HEK293T (cell line): Measurements from ENCODE around the gene SYNM.

Source experiments
- CTCF ChIA-PET: fragments of 350-600 bp; formaldehyde crosslinking; extraction: SDS; loops from one replicate; lab custom pipeline; 2021; ENCODE audit warnings: antibody characterized with exemption, inconsistent platforms; lab: Yijun Ruan, JAX
- POLR2A ChIA-PET: fragments of 350-600 bp; formaldehyde crosslinking; extraction: SDS; loops from one replicate; lab custom pipeline; 2020; ENCODE audit warnings: antibody characterized with exemption, inconsistent platforms; lab: Yijun Ruan, JAX
- DNase-seq: peaks from one replicate; pipeline ENCODE4 v3.0.0; 2012; ENCODE audit warnings: mixed read lengths; ENCODE audit errors: extremely low spot score
- ARNT ChIP-seq: fragments of 450-650 bp; IDR thresholded peaks from 2 replicates; pipeline ENCODE4 v1.6.1; 2017; ENCODE audit warnings: mild to moderate bottlenecking
- BHLHE40 ChIP-seq: fragments of 450-650 bp; IDR thresholded peaks from 2 replicates; pipeline ENCODE4 v1.6.1; 2016; ENCODE audit warnings: mild to moderate bottlenecking, moderate library complexity, borderline replicate concordance
- CTBP1 ChIP-seq: fragments of 450-650 bp; IDR thresholded peaks from 2 replicates; pipeline ENCODE4 v1.6.1; 2016; ENCODE audit warnings: borderline replicate concordance
- ELF4 ChIP-seq: fragments of 450-650 bp; IDR thresholded peaks from 2 replicates; pipeline ENCODE4 v1.6.1; 2017; ENCODE audit warnings: antibody characterized with exemption
- FOXA1 ChIP-seq: fragments of 450-650 bp; IDR thresholded peaks from 2 replicates; pipeline ENCODE4 v1.6.1; 2016; ENCODE audit warnings: mild to moderate bottlenecking
- FOXK2 ChIP-seq: fragments of 450-650 bp; IDR thresholded peaks from 2 replicates; pipeline ENCODE4 v1.6.1; 2016; ENCODE audit warnings: mild to moderate bottlenecking
- FOXM1 ChIP-seq: fragments of 450-650 bp; IDR thresholded peaks from 2 replicates; pipeline ENCODE4 v1.6.1; 2017; ENCODE audit warnings: mild to moderate bottlenecking, borderline replicate concordance
- HDGF ChIP-seq: fragments of 450-650 bp; IDR thresholded peaks from 2 replicates; pipeline ENCODE4 v1.6.1; 2017; ENCODE audit warnings: antibody characterized with exemption, borderline replicate concordance
- L3MBTL2 ChIP-seq: fragments of 450-650 bp; conservative IDR thresholded peaks from 2 replicates; pipeline ENCODE4 v1.6.1; 2016; ENCODE audit warnings: mild to moderate bottlenecking
- LEF1 ChIP-seq: fragments of 450-650 bp; IDR thresholded peaks from 2 replicates; pipeline ENCODE4 v1.6.1; 2017; ENCODE audit warnings: mild to moderate bottlenecking, borderline replicate concordance
- NFRKB ChIP-seq: fragments of 450-650 bp; IDR thresholded peaks from 2 replicates; pipeline ENCODE4 v1.6.1; 2016; ENCODE audit warnings: mild to moderate bottlenecking, moderate library complexity
- SP1 ChIP-seq: fragments of 450-650 bp; IDR thresholded peaks from 2 replicates; pipeline ENCODE4 v1.6.1; 2017
- SUZ12 ChIP-seq: fragments of 450-650 bp; IDR thresholded peaks from 2 replicates; pipeline ENCODE4 v1.6.1; 2016; ENCODE audit warnings: mild to moderate bottlenecking
- TARDBP ChIP-seq: fragments of 450-650 bp; IDR thresholded peaks from 2 replicates; pipeline ENCODE4 v1.6.1; 2016
- ZNF384 ChIP-seq: fragments of 450-650 bp; IDR thresholded peaks from 2 replicates; pipeline ENCODE4 v1.6.1; 2016
- TF ChIP-seq, protein P1 (sequence below): fragments of 450-650 bp; IDR thresholded peaks from 2 replicates; pipeline ENCODE4 v1.6.1; 2016

SYNM gene

DNA sequence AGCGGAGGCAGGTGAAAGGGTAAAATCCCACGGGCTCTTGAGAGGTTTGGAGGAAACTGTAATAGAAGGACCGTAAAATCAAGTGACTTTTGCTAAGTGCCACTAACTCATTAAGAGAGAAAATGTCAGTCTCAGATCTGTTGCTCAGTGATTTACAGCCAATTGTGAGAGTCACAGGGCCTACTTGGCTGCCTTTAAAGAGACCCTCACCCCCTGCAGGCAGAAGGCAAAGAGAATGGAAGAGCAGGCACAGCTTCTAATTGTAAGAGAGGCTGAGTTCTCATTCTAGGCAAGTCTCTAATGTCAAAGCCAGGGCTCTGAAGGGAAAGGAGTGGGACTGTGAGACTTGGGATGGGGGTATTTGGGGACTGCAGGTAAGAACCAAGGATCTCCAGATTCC lies 9.3 kb upstream of the SYNM start:
- ChIA-PET POLR2A (no interaction called here), CTCF (no interaction called here)
- no peak for TF ChIP-seq ELF4
- TF ChIP-seq, protein P1, sequence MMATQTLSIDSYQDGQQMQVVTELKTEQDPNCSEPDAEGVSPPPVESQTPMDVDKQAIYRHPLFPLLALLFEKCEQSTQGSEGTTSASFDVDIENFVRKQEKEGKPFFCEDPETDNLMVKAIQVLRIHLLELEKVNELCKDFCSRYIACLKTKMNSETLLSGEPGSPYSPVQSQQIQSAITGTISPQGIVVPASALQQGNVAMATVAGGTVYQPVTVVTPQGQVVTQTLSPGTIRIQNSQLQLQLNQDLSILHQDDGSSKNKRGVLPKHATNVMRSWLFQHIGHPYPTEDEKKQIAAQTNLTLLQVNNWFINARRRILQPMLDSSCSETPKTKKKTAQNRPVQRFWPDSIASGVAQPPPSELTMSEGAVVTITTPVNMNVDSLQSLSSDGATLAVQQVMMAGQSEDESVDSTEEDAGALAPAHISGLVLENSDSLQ: peak; percentile 67; the same call in 1 of the 2 replicates
- DNase-seq: no peak

DNA sequence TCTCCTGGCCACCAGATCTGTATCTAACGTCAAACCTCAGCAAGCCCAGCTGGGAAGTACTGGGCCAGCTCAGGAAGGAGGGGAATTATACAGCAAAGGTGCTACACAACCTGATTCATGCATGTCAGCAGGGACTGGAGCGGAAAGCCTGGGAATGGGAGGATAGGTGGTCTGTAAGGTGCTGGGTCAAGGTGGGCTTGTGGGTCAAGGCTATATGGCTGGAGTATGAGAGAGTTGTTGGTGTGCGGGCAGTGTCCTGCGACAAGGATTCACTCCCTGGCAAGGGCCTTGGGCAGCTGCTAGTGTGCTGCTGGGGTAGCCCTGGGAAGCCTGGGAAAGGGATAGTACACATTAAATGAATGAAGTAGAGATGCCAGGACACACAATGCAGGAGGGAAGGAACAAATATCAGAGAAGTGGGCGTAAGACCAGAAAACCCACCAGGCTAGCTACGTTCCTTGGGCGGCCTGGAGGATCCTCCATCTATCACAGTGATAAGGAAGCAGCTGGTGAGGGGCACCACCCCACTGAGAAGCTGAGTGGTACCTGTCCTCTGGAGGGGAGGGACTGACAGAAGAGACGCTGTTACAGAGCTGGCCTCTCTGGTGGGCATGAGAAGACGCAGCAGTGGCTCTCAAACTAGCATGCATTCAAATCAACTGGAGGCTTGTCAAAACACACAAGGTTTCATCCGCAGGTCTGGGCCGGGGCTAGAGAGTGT lies 8.5 kb upstream of the SYNM start:
- CTCF ChIA-PET: interaction anchor here (0.6 kb wide), 1 partner anchor 584 kb away, joined by 3 read pairs; no protein-coding TSS in a partner anchor
- DNase-seq: no peak
- TF ChIP-seq, protein P1: no peak
- TF ChIP-seq SP1 (no peak), LEF1 (no peak), FOXK2 (no peak), FOXM1 (no peak), L3MBTL2 (no peak)
- POLR2A ChIA-PET: no interaction called here

DNA sequence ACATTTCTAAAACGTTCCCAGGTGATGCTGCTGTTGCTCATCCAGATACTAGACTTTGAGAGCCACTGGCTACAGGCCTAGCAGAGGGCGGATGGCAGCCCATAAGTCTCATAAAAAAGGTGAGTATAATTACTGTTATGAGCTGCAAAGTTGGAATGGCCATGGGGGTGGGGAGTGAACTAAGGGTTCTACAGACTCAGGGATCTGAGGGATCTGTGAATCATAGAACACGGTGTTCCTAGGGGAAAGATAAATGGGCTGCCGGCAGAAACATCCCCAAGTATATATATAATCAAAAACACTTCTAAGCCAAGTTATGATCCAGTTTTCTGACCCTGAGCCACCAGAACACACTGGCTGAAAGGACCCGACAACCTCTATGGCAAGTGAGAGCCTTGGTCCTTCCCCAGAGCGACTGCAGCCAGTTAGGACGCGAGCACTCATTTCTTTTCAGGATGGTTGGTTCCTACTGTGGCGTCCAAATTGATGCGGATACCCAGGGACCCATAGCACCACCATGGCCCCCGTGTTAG lies 7.9 kb upstream of the SYNM start:
- no peak for TF ChIP-seq CTBP1
- no peak for TF ChIP-seq ELF4
- no peak for TF ChIP-seq FOXA1
- no peak for TF ChIP-seq HDGF
- no peak for TF ChIP-seq ZNF384
- no peak for TF ChIP-seq SUZ12
- TF ChIP-seq BHLHE40: no peak
- TF ChIP-seq ARNT: no peak
- POLR2A ChIA-PET: no interaction called here
- CTCF ChIA-PET: interaction anchor here (0.6 kb wide), 1 partner anchor 583 kb away, joined by 3 read pairs; no protein-coding TSS in a partner anchor
- no peak for DNase-seq

DNA sequence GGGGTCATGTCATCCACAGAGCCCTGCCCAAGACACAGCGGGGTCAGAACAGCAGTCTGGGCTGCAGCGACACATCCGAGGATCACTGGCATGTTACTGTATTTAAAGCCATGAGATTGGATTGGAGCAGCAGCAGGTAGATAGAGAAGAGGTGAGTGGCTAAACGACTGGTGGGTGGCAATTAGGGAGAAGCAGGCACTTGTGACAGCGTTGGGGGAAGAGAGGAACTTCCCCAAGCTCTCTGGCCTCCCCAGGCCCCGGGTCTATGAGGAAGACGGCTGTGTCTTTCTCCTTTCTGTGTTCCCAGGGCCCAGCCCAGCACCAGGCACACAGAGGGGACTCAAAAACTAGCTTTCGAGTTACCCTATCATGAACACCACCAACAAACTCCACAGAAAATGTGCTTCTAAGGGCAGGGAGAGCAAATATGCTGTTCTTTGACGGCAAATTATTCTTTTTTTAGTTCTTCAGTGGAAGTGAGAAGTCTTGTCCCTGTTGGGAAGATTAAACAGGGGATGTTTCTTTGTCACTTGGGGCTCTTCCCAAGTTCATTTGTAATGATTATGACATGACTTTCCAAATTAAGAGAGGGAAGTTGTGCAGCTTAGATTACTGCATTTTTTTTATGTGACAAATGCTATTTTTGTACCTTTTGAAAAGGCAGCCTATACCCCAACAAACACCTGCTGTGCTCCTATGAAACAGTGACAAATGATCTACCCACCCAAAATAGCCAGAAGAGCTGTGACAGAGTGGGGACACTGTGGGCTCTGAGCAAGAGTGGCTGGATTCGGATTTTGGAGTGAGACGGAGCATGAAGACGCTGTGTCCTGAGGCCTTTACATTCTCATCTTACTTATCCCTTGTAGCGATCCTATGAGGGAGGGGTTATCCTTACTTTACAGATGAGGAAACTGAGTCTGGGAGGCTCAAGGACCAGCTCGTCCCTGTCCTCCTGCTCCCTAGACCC lies 7.2 kb upstream of the SYNM start:
- ChIA-PET POLR2A (no interaction called here), CTCF (interaction anchor here (0.6 to 1.5 kb wide), 3 partner anchors 9 to 223 kb away, joined by 3 read pairs; no protein-coding TSS in a partner anchor)
- TF ChIP-seq ELF4 (no peak), SUZ12 (no peak), CTBP1 (no peak), NFRKB (no peak), FOXA1 (no peak), HDGF (no peak), SP1 (no peak), FOXM1 (no peak), TARDBP (no peak), ARNT (no peak), ZNF384 (no peak)
- TF ChIP-seq, protein P1: no peak
- no peak for DNase-seq

DNA sequence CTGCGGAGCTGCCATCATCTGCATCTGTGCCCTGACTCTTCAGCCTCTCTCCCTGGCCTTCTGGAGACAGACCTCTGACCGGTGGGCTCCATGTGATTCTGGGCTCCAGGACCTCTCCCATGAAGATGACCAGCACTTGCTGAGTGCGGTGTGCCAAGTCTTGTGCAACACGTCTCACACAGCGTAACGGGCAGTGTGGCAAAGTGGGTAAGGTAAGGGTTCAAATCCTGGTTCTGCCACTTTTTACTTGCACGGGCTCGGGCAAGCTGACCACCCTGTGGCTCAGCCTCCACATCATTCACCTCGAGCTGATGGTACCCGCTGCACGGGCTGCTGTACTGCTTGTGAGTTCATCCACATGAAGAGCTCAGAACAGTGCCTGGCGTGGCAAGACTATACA lies 6.5 kb upstream of the SYNM start:
- ChIA-PET CTCF (interaction anchor here (0.6 to 1.5 kb wide), 4 partner anchors 8 to 222 kb away, joined by 3 read pairs; no protein-coding TSS in a partner anchor), POLR2A (no interaction called here)
- TF ChIP-seq FOXM1: no peak
- no peak for DNase-seq

DNA sequence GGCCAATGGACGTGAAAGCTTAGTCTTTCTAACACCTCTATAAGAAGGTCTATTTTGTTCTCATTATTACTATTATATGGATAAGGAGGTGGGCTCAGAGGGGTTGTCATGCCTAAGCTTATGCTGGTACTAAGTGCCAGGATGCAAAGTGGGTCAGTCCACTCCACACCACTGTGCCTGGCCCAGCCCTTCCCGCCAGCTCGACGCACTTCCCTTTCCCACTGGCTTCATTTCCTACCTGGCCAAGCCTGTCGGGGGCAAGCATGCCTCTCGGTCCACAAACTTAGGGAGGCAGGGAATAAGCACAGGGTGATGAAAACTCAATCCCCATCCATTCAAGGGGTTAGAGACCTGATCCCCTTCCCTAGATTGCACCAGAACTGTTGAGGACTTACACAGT lies 5.9 kb upstream of the SYNM start:
- DNase-seq: no peak
- TF ChIP-seq BHLHE40 (no peak), FOXA1 (no peak), L3MBTL2 (no peak), LEF1 (no peak), TARDBP (no peak), ZNF384 (no peak), CTBP1 (no peak), FOXK2 (no peak), SP1 (no peak)
- TF ChIP-seq, protein P1: no peak
- POLR2A ChIA-PET: no interaction called here
- CTCF ChIA-PET: interaction anchor here (0.5 to 1.5 kb wide), 4 partner anchors 8 to 148 kb away, joined by 3 read pairs; no protein-coding TSS in a partner anchor
